Right kidney (tissue), 1 donor: ENCODE data around the gene POLR2J2.
"Not testable (repeated sequence)": the region's sequence is repeated elsewhere in the genome, so short reads cannot be mapped to it uniquely, and the experiment has no call there.

Source experiments
- DNase-seq: peaks from one replicate; pipeline ENCODE4 v3.0.0-alpha.2; 2016

POLR2J2 gene

DNA sequence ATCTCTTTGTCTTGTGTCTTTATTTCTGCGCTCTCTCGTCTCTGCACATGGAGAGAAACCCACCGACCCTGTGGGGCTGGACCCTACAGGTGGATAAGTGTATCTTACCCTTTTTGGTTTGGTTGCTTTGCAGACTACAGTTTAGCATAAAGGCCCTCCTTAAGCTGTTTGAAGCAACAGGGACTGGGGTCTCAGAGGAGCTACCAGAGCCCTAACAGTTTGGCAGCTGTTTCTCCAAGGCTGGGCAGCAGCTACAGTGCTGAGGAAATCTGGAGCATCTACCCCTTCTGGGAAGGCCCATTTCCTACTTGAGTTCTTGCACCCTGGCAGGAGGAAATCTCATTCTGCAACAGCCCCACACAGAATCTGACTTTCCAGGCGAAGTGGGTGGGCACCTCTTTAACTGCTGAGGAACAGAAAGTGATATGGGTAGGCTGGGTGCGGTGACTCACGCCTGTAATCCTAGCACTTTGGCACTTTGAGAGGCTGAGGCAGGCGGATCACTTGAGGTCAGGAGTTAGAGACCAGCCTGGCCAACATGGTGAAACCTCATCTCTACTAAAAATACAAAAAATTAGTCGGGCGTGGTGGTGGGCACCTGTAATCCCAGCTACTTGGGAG lies 2.1 kb upstream of the POLR2J2 start:
- not testable (repeated sequence) for DNase-seq

DNA sequence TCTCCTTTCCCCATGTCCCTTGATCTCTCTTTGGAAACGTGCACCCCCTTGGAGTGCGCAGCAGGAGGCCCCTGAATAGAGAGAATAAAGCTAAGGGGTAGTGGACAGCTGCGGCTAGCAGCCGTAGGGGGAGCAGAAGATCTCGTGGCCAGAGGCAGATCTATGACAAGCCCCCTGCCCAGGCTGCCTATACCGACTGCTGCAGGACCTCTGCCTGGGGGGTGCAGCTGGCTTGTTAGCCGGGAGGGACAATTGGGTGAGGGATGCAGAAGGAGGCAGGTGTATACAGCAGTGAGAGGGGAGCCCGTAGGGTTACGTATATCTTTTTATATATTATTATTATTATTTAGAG lies 469 bp upstream of the POLR2J2 start:
- DNase-seq: not testable (repeated sequence)

DNA sequence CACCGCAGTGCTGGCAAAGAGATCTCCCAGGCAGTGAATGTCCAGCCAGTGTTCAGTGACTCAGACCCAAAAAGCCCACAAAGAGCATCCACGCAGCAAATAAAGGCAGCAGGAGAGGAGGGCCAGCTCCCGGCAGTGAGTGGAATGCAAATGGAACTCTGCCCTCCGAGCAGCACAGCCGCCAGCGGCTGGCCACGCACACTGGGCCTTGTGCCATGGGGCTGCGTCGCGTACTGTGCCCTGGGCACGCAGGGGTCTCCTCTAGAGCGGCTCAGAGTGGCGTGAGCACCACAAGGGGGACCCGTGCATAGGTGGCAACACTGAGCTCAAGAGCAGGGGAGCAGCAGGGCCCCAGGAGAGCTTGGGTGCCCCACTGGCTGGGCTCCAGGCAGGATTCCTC lies 3.9 kb downstream of the POLR2J2 start:
- not testable (repeated sequence) for DNase-seq

DNA sequence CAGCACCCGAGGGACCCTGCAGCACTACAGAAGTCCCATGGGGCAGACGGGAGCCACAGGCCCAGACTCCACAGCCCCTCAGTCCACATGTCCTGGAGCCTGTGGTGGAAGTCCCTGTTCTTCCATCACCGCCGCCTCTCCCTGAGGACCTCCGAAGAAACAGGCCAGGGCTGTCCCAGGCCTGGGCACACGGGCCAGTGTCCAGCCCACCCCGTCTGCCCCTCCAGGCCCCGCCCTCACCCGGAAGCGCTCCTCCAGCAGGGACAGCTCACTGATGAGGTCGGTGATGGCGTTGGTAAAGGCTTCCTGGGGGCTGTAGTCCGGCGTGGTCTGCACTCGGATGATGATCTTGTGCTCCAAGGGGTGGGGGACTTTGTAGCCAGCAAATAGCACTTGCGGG lies 4.6 kb downstream of the POLR2J2 start:
- DNase-seq: not testable (repeated sequence)

DNA sequence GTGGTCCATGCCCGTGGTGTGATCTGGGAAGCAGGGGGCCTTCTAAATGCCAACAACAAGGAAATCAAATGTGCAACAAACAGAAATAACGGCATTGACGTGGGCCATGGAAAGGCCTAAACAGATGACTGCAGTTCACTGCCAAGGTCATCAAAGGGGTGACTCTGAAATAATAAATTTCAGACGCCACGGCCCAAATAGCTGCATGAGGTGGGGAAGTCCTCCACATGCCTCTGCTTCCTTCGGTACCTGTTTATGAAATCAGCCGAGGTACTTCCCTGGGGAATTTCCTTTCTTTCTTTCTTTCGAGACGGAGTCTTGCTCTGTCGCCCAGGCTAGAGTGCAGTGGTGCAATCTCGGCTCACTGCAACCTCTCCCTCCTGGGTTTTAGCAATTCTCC lies 6.7 kb downstream of the POLR2J2 start:
- not testable (repeated sequence) for DNase-seq

DNA sequence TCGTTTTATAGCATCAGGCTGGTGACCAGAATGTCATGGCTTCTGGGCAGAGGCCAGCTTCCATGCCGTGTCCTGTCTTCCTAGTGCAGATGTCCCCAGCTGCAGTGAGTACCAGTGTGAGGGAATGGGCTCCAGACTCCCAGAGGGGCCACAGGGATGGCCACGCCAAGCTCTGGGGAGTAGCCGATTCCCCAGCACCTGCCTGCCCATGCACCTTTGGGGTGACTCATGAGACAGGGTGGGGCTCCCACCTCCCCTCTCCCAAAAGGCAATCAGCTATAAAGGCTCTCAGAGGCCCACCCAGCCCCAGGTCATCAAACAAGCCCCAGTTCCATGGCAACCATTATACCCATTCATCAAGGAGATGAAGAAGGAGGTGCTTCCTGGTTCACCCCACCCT lies 21.5 kb downstream of the POLR2J2 start, which contains the start of gene SPDYE2B:
SPDYE2B (plus strand) TSS at position 396 of the 400 bp plus-strand sequence. CDS start 2,030 bp downstream, outside the sequence.
- not testable (repeated sequence) for DNase-seq

DNA sequence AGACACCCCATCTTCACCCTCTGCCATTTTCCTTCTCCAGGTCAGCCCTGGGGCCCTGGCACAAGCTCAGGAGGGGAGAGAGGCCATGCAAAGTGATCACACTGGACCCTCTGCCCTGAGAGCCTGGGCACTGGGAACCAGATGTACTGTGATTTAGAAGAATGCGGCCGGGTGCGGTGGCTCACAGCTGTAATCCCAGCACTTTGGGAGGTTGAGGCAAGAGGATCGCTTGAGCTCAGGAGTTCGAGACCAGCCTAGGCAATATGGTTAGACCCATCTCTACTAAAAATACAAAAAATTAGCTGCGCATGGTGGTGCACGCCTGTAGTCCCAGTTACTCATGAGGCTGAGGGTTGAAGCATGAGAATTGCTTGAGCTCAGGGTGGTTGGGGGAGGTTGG lies 23.6 kb downstream of the POLR2J2 start:
- DNase-seq: not testable (repeated sequence)

DNA sequence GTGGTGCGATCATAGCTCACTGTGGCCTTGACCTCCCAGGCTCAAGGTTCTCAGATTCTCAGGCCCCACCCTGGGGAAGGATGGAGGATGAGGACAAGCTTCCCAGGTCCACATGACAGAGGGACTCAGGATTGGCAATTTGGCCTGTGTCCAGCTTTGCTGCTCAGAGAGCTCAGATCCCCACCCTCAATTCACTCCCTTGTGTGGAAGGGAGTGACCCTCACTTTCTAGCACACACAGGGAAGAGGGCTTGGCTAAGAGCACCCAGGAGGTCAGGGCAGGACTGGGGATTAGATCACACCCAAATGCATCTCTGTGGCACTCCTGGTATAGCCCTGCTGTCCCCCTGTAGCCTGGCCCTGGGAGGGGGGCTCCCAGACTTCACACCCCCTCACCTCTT lies 28.1 kb downstream of the POLR2J2 start:
- not testable (repeated sequence) for DNase-seq

DNA sequence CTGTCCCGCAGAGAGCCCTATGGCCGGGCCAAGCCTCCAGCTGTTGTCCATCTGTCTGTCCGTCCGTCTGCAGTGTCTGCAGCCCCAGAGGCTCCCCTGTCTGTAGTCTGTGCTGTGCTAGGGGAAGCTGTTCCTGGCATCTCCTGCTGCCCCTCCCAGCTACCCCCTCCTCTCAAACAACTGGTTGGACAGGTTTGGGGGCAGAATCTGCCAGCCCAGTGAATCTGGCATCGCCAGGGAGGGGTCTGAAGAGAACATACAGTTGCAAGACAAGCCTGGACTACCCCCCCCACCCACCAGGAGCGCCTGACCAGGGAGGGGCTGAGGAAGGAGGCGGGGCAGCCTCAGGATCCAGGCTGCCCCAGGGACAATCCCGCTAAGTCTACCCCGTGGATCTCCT lies 28.8 kb downstream of the POLR2J2 start, which contains the start of gene UPK3BL1:
UPK3BL1 (minus strand) TSS at position 101 of the 400 bp plus-strand sequence; CDS start at position 51, 50 bp downstream.
- DNase-seq: not testable (repeated sequence)

DNA sequence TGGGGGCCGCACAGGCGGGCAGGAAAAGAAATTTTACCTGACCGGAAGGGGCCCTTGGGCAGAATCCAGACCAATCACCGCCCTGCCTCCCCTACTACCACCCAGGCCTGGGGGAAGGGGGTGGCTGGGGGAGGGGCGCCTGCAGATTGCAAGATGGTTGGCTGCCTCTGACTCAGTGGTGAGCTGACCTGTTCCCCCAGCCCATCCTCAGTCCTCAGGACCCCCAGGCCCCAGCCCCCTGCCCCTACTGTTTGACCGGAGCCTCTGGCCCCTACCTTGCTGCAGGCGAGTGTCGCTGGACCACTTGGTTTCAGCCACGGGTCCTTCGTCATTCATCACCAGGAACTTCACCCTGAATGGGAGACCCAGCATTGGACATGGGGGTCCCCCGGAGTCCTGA lies 32.6 kb downstream of the POLR2J2 start:
- not testable (repeated sequence) for DNase-seq

DNA sequence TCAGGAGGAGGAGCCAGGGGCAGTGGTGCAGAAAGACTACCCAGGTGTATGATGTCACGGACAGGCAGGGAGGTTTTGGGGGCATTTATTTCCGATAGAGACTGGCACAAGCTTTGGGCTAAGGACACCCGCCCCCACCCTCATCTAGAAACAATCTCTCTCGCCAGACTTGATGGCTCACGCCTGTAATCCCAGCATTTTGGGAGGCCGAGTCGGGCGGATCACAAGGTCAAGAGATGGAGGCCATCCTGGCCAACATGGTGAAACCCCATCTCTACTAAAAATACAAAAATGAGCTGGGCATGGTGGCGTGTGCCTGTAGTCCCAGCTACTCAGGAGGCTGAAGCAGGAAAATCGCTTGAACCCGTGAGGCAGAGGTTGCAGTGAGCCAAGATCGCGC lies 34.5 kb downstream of the POLR2J2 start:
- not testable (repeated sequence) for DNase-seq

DNA sequence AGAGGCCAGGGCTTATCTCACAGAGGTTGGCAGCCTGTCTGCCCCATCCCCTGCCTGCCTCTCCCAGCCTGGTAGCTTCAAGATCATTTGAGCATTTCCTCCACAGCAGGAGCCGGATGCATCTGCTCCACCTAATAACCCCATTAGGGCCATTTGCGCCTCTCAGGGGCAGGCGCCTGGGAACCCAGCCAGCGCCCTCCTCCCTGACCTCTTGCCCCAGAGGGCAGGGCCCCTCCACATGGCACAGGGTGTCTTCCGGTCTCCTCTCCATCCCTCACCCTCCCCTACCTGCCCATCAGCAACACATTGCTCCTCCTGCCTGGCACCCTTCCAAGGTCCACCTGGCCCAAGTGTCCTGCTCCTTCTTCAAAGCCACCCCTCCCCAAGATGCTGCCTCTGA lies 36.1 kb downstream of the POLR2J2 start:
- DNase-seq: not testable (repeated sequence)

DNA sequence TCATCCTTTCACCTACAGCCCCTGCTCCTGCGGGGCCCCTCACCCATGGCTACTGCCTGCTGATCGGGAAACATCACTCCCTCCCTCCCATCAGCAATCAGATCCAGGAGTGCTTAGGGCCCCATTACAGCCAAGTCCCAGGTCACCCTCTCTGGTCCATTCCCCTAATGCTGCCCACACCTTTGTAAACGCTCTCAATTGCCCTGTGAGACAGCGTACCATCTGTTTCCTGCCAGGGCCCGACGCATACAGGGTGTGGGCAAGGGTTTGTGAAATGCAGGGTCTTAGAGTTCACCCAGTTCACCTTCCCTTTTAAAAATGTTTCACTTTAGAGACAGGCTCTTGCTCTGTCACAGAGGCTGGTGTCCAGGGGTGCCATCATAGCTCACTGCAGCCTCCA lies 37.2 kb downstream of the POLR2J2 start:
- not testable (repeated sequence) for DNase-seq

DNA sequence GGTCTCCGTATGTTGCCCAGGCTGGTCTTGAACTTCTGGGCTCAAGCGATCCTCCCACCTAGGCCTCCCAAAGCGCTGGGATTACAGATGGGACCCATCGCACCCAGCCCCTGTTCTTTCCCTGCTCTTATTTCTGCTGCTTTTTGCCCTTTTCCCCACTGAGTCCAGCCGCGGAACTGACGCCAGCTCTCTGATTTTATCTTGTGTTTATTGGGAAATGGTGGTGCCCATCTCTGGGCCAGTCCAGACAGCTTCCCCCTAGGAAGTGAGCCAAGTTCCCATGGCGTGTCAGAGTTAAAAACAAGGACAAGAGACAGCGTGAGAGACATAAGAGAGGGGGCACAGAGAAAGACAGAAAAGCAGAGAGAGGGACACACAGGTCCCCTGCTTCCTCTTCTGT lies 40.8 kb downstream of the POLR2J2 start:
- not testable (repeated sequence) for DNase-seq

DNA sequence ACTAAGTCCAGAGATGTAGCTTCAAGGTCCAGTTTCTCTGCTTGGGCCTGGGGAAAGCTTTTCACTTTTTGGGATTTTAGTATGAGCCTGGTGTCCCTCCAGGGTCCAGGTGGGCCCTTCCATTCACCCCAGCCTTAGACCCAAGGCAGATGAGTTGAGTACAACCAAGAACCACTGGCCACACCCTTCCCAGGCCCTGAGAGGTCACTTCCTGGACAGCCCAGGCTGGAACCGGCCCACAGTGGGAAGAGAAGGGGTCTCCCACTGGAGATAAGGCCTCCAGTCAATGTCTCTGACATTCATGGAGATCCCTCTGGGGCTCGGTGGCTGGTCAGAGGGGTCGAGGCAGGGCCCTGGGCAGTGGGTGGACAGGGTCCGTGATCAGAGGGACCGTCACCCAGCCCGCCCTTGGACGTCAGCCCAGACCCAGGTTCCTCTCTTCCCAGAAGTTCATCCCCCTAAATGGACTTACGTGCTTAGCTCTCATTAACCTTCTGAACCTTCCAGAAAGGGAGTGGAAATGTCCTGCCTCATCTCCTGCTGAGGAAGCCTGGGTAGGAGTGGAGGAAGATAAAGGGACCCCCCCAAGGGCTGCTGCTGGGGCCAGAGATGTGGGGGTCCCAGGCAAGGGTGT lies 44.1 kb downstream of the POLR2J2 start:
- DNase-seq: not testable (repeated sequence)

DNA sequence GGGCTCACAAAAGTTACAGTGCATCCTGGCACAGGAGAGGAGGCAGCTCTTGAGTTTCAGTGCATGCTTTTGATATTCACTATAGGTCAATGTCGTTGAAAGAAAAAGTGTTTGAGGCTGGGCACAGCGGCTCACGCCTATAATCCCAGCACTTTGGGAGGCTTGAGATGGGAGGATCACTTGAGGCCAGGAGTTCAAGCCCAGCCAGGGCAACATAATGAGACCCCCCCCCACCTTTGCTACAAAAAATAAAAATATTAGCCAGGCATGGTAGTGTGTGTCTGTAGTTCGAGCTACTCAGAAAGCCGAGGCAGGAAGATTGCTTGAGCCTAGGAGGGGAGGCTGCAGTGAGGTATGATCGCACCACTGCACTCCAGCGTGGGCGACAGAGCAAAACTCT lies 53.3 kb downstream of the POLR2J2 start:
- not testable (repeated sequence) for DNase-seq

DNA sequence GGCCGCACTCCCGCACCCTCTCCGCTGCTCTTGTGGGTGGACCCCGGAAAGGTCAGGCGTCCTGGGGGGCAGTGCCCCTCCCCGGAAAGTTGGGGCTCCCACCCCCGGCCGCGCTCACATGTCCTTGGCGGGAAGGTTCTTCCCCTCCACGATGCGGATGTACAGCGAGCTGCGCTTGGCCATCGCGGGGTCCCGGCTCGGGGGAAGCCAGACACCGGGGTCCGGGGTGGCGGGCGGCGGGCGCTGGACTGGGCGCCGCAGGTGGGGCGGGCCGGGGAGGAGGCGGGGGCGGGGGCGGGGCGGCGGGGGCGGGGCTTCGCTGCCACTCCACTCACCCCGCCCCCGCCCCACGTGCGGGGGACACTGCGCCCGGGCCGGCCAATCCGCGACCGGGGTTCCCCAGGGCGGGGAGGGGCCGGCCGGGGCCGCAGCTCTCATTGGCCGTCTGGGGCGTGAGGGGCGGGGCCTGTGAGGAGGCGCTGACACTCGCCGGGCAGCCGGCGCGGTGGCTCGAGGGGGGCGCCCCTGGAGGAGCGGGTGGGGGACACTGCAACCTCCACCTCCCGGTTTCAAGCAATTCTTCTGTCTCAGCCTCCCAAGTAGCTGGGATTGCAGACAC lies 54.8 kb downstream of the POLR2J2 start, which contains the start of gene RASA4:
RASA4 (minus strand) TSS at position 250 of the 619 bp plus-strand sequence; CDS start at position 183, 67 bp downstream.
- DNase-seq: not testable (repeated sequence)
